GM19328 (cell line): ENCODE results near the gene FKBP3.
"Not testable (repeated sequence)": the region's sequence is repeated elsewhere in the genome, so short reads cannot be mapped to it uniquely, and the experiment has no call there.

Experiments
- ATAC-seq: cut with Tn5 transposase; IDR thresholded peaks from one replicate; pipeline ENCODE4 v1.9.1; 2021; ENCODE audit warnings: mild to moderate bottlenecking, moderate library complexity; ENCODE audit not compliant: unreplicated experiment

FKBP3 gene

DNA sequence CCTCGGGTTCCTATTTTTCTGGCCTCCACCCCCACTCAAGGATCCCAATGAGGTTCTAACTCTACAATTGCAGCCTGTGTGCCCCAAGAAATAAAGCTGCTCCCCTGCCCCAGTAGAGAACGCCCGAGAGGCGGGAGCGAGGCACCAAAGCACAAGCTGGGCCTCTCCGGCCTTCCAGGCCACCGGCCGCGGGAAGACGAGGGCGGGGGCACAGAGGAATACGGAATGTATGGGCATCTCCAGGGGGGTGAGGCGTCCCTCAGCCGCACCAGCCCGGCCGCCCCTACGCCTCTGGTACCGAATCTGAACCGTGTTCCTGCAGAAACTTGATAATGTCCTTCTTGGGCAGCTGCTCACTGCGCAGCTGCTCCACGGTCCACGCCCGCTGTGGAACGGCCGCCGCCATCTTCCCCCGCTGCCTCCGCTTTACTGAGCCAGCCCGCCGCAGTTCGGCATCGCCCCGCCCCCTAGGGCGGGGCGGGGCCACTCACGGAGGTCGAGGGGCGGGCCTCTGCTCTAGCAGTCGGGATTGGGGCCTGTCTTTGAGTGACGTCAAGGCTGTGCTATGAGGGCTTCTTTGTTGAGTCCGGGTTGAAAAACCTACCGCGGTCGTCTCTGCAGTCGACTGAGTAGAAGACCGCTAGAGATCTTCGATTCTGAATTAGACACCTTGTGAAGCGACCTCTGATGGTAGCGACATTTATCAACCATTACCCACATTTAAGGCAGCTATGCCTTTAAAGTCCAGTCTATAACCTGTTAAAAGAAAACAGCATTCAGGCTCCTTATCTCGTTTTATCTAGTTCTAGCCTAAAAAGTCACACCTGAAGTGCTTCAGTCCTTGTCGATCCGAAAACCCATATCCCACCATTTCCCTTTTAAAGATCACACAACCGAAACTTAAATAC is at the start of gene FKBP3:
TSS of gene FKBP3 (minus strand) at position 431 of the 908 bp plus-strand sequence. CDS start at position 406, 25 bp downstream.
- peak; percentile 92 for ATAC-seq

GRCh38 chr14:45181806-45182205 is 47.5 kb upstream of the FKBP3 start:
- no peak for ATAC-seq

DNA sequence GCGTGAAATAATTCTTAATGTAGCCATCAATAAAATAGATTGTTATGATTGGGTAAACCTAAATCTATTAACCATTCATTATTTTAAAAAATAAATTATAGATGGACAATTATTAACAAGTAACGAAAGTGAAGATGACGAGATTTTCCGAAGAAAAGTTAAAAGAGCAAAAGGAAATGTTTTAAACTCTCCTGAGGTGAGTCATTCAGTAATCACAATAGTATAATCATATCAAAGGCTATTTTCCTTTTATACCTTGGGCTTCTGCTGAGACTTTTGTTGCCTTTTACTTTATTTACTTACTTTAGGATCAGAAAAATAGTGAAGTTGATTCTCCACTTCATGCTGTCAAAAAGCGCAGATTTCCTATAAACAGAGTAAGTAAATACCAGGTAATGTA is 47.0 kb upstream of the FKBP3 start:
- ATAC-seq: no peak

- ATAC-seq: no peak
Observed at GRCh38 chr14:45177076-45177475, 42.8 kb upstream of the FKBP3 start.

GRCh38 chr14:45169906-45170305 is 35.6 kb upstream of the FKBP3 start:
- ATAC-seq: no peak

DNA sequence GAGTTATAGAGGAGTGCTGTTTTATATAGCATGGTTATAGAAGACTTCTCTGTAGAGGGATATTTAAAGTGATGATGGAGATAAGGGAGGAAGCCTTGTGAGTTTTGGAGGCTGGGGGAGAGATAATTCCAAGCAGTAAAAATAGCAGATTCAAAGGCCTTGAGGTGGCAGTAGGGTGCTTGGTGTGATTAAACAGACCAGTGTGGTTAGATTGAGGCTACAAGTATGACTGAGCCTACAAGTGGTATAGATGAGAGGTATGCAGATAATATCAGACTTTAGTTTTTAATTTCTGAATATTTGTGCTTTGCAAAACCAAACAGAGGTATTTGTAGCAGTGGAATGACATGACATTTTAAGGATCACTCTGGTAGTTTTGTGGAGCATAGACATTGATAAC is 21.8 kb upstream of the FKBP3 start:
- no peak for ATAC-seq

GRCh38 chr14:45150386-45150890 is 16.2 kb upstream of the FKBP3 start:
- no peak for ATAC-seq

- no peak for ATAC-seq
Observed at GRCh38 chr14:45149602-45150001, 15.3 kb upstream of the FKBP3 start.

- ATAC-seq: no peak
Observed at GRCh38 chr14:45145214-45145613, 10.9 kb upstream of the FKBP3 start.

DNA sequence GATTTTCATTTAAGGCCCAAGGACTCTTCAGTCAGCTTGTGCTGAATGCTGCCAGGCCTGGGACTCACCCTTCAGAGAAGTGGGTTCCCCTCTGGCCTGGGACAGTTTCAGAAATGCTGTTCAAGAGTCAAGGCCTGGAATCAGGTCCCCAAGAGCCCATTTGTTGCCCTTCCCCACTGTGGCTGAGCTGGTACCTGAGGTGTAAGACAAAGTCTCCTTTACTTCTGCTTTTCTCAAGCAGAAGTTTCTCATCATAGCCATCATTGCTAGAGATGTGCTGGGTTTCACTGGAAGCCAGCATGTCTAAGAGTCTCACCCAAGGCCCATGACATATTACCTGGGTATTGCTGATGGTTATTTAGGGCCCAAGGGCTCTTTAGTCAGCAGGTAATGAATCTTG is 10.4 kb upstream of the FKBP3 start:
- no peak for ATAC-seq

- not testable (repeated sequence) for ATAC-seq
Observed at GRCh38 chr14:45142083-45142482, 7.8 kb upstream of the FKBP3 start.

- ATAC-seq: no peak
Observed at GRCh38 chr14:45140661-45141187, 6.4 kb upstream of the FKBP3 start.

- ATAC-seq: no peak
Observed at GRCh38 chr14:45136399-45136798, 2.1 kb upstream of the FKBP3 start.

DNA sequence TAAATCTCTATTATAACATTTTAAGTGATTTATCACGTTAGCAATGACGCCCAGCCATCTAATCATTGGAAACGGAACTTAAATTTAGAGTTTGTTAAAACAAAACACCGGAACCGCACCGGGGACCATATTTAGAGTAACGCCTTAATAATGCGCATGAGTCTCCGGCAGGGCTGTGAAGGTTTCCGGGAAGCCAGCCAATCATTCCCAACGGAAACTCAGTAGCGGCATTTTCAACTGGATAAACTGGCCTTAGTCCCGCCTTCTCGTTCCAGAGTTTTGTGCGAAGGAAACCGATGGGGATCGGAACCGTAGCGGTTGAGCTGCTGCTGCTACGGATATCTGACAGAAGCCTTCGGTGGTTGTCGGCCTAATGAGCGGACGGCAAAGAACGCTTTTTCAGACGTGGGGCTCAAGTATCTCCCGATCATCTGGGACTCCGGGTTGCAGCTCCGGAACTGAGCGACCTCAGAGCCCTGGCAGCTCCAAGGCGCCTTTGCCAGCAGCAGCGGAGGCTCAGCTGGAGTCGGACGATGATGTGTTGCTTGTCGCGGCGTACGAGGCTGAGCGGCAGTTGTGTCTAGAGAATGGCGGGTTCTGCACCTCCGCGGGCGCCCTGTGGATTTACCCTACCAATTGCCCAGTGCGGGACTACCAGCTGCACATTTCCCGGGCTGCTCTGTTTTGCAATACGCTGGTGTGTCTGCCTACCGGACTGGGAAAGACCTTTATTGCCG is 1.5 kb upstream of the FKBP3 start, which contains the start of gene FANCM:
TSS of gene FANCM (plus strand) at position 272 of the 737 bp plus-strand sequence. CDS start at position 374, 102 bp downstream.
- ATAC-seq: peak; percentile 25

- ATAC-seq: no peak
Observed at GRCh38 chr14:45135156-45135555, 875 bp upstream of the FKBP3 start.

DNA sequence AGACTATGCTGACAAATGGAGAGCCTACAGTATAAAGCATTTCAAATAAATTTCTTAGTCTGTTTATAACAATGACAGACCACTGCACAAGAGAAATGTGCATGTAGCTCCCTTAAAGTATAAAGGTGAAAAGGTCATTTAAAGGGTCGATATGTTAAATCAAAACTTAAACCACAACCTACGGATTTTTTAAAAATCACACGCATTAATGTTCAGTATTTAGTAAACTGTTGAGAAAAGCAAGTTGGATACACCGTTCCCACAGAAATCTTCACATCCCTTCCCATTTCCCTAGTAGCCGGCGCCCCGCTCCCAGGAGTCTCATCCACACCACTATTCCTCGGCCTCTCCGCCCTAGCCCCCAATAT is 614 bp downstream of the FKBP3 start:
- no peak for ATAC-seq

GRCh38 chr14:45128963-45129629 is 5.2 kb downstream of the FKBP3 start:
- ATAC-seq: no peak

DNA sequence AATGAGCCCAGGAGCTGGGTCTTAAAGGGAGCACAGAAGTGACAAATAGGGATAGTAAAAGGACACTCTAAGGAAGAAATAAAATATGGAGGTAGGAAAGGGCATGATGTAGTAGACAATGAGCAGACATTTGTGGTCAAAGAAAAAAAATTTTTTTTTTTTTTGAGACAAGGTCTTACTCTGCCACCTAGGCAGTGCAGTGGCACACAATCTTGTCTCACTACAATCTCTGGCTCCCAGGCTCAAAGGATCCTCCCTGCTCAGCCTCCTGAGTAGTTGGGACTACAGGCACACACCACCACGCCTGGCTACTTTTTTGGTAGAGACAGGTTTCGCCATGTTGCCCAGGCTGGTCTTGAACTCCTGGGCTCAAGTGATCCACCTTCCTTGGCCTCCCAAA is 8.5 kb downstream of the FKBP3 start:
- no peak for ATAC-seq

DNA sequence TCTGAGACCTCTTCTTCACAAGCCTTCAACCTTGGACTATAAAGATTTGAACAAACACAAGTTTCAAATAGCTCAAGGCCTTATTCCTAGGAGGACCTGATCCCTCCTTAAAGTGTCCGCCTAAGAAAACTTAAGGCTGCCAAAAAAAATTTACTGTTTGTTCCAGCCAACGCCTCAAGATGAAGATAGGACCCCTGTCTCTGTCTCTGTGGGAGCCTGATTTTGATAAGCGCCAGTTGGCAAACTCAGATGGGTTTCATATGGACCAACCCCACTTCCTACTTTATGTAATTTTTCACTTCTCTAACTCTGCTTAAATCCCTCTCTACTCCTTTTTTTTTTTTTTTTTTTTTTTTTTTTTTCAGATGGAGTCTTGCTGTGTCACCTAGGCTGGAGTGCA is 11.0 kb downstream of the FKBP3 start:
- ATAC-seq: no peak

- ATAC-seq: no peak
Observed at GRCh38 chr14:45120096-45120495, 14.2 kb downstream of the FKBP3 start.

DNA sequence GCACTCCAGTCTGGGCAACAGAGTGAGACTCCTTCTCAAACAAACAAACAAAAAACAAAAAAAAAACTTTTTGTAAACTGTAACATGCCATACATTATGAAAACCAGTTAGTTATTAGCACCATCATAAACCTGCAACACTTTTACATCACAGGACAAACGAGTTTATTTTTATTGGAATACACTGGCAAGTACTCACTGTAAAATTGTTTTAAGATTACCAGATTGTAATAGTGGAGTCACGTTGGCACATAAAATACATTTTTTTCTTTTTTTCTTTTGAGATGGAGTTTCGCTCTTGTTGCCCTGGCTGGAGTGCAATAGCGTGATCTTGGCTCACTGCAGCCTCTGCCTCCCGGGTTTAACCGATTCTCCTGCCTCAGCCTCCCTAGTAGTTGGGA is 15.7 kb downstream of the FKBP3 start:
- ATAC-seq: no peak
